Right lobe of liver (tissue), 6 donors: Measurements from ENCODE around the gene SLC25A53. TPM values are rescaled to one million over a fixed set of nuclear protein-coding genes. Genes with fewer than 3 reads are reported as not detected.

Experiments used
- ATAC-seq, 4 donors: fragments of 200-7000 bp; cut with Tn5 transposase; one replicate each; pipeline ENCODE4 v1.9.1; 2020; ENCODE audit warnings: mild to moderate bottlenecking in 4 of 4, moderate library complexity in 4 of 4
- DNase-seq, 3 donors: peaks; one replicate each; pipeline ENCODE4 v3.0.0-alpha.2; 2020
- H3K27ac ChIP-seq, 3 donors: fragments of 200-600 bp; one replicate each; pipeline ENCODE4 v1.8.0; 2022
- H3K27me3 ChIP-seq, 2 donors: fragments of 200-600 bp; one replicate each; pipeline ENCODE4 v1.8.0; 2022
- H3K36me3 ChIP-seq, 4 donors: fragments of 200-600 bp; sonication (generic) in 1 of 4; one replicate each; pipeline versions ENCODE4 v1.5.1 to v1.8.0; 2017 to 2022; ENCODE audit warnings: control low read depth in 1 of 4
- H3K4me1 ChIP-seq, 4 donors: fragments of 200-600 bp; sonication (generic) in 1 of 4; one replicate each; pipeline versions ENCODE4 v1.5.1 to v1.8.0; 2017 to 2022; ENCODE audit warnings: control low read depth in 1 of 4
- H3K4me3 ChIP-seq, 3 donors: fragments of 200-600 bp; one replicate each; pipeline ENCODE4 v1.8.0; 2022
- H3K9me3 ChIP-seq, 4 donors: fragments of 200-600 bp; sonication (generic) in 1 of 4; one replicate each; pipeline versions ENCODE4 v1.5.1 to v1.8.0; 2017 to 2022; ENCODE audit warnings: control low read depth in 1 of 4
- POLR2A ChIP-seq: fragments of 450-650 bp; IDR thresholded peaks from one replicate; pipeline ENCODE4 v1.6.1; 2017; ENCODE audit warnings: antibody characterized with exemption, mild to moderate bottlenecking
- whole genome bisulfite sequencing: methylation state at CpG from one replicate; pipeline ENCODE4 v1.1.6; 2018; ENCODE audit warnings: low coverage, low lambda C conversion rate; ENCODE audit not compliant: insufficient coverage; ENCODE audit errors: missing lambda C conversion rate; 5-methylcytosine and 5-hydroxymethylcytosine counted together
- intact Hi-C, 2 donors: fragments of 100-400 bp; cut with DNase I; formaldehyde crosslinking; loops; one replicate each; pipeline versions ENCODE4 v1.11.2 to v1.14.1; 2022
- long read RNA-seq: library from polyadenylated mRNA; unstranded; transcript quantifications from one replicate; pipeline ENCODE4 v2.0.0, GENCODE V29; 2019
- total RNA-seq, 6 experiments: library from RNA; depleted of rRNA in 2 of 6; stranded (reverse); fragments of >200 nt in 2 of 6; fragmentation: NEBNext Ultra II Directional in 3 of 6; extraction: Animal tissue kit (Norgen Biotek cat#: 25700) in 3 of 6; gene quantifications; one replicate each; pipeline versions ENCODE4 v1.1.0 to v1.2.4, GENCODE V29; 2016 to 2023
- TF ChIP-seq, protein P1 (sequence below), 4 donors: fragments of 200-600 bp in 3 of 4; fragments of 450-650 bp in 1 of 4; IDR thresholded peaks; one replicate each; pipeline versions ENCODE4 v1.5.1 to v1.8.0; 2016 to 2022; ENCODE audit warnings: antibody characterized with exemption in 4 of 4, mild to moderate bottlenecking in 2 of 4
- donor health status: DM: no; HTN: yes; CAD: no.
- donor health status: DM: no; HTN: no; CAD: no.
- donor health status: DM: no; HTN: no; CAD: no.
- donor health status: DM: no; HTN: yes; CAD: no.
- donor health status: DM: no; HTN: yes; CAD: no.

Gene SLC25A53, protein sequence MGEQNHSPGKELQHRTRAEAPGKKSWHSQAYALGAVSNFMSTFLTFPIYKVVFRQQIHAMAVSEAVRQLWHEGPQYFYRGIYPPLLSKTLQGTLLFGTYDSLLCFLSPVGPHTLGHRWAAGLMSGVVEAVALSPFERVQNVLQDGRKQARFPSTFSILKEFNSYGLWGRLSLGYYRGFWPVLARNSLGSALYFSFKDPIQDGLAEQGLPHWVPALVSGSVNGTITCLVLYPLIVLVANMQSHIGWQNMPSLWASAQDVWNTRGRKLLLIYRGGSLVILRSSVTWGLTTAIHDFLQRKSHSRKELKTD
- 1 to 10 TPM; 2.2 to 4.1 (median 3.2) TPM for total RNA-seq
- long read RNA-seq, partial matches to known transcripts = 0 of 6 reads
- long read RNA-seq, other reads (novel, unspliced or antisense) = 2 of 6 reads

DNA sequence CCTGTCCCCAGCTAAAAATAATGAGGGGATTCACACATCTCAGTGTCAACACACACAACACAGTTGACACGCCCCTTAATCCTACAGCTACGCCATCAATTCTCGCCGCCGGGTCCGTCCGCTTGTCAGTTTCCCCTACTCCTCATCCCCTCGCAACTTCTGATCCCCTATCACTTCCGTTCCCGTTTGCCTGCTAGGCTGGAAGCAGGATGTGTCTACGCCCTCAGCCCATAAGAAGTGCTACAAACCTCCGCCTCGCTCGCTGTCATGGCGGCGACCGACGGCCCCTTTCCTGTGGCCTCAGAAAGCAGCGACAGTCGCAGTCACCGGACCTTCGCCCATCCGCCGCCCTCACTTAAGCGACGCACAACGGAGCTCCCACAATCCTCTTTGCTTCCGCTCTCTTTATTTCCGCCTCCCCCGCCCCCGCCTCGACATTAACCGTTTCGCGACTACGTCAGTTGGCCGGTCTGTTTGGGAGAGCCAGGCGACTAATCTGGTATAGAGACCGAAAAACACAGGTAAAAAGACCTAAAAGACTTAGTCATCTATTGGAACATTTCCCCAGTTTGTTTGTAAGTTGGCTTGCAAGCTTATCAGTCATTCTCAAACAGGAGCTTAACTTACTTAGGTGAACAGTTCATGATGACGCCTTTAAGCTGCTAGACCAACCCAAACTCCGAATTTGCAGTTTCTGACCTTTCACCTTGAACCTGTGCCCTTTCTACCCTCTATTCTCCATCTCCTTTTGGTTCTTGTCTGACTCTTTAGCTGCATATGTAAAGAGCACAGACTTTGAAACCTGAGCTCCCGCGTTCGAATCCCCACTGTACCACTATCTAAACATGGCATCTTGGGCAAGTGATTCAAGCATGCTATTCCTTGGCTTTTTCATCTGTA is at the start of gene SLC25A53:
TSS of gene SLC25A53 (minus strand) at position 380 of the 900 bp plus-strand sequence. CDS start 51,752 bp downstream, outside the sequence.
- peak; percentile 42 for TF ChIP-seq POLR2A
- TF ChIP-seq, protein P1, sequence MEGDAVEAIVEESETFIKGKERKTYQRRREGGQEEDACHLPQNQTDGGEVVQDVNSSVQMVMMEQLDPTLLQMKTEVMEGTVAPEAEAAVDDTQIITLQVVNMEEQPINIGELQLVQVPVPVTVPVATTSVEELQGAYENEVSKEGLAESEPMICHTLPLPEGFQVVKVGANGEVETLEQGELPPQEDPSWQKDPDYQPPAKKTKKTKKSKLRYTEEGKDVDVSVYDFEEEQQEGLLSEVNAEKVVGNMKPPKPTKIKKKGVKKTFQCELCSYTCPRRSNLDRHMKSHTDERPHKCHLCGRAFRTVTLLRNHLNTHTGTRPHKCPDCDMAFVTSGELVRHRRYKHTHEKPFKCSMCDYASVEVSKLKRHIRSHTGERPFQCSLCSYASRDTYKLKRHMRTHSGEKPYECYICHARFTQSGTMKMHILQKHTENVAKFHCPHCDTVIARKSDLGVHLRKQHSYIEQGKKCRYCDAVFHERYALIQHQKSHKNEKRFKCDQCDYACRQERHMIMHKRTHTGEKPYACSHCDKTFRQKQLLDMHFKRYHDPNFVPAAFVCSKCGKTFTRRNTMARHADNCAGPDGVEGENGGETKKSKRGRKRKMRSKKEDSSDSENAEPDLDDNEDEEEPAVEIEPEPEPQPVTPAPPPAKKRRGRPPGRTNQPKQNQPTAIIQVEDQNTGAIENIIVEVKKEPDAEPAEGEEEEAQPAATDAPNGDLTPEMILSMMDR (IDR thresholded peaks at IDR 0.05) = no peak
- ATAC-seq = peak; percentile 95 to 99 (median 95)
- Histone ChIP-seq H3K4me3 (peak within 1 kb of the TSS; percentile 48 to 72 (median 57)), H3K36me3 (no peaks in the 10 kb centered on the region), H3K27me3 (no peaks in the 10 kb centered on the region), H3K4me1 (peaks cover 0 to 6% (median 0%) of the 10 kb centered on the region in 4 donors), H3K27ac (peak within 1 kb of the TSS; percentile 52 to 90 (median 82)), H3K9me3 (no peaks in the 10 kb centered on the region)
- intact Hi-C loops = no loop called here
- WGBS = 38% methylated on average over 43 of the region's 44 CpGs
- DNase-seq = peak; percentile 76 to 79 (median 79)

DNA sequence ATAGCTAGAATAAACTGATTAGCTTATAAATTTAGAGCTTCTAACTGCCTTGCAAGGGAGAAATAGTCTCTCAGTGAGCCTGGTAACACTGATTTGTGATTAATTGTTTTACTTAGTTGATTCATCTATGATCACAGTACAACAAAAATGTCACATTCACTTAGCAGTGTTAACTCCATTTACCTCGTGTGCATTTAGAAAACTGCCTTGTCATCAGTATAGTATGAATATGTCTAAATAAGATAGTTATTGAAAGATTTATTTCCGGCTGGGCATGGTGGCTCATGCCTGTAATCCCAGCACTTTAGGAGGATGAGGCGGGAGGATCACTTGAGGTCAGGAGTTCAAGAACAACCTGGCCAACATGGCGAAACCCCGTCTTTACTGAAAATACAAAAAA is 48.7 kb upstream of the SLC25A53 start:
- 67% methylated on average over 5 of the region's 5 CpGs for WGBS
- no peak for ATAC-seq
- no peak overlapping the region for H3K27ac ChIP-seq
- no peaks in the 10 kb centered on the region for H3K36me3 ChIP-seq
- no peaks in the 10 kb centered on the region for H3K9me3 ChIP-seq
- H3K27me3 ChIP-seq = no peaks in the 10 kb centered on the region
- TF ChIP-seq POLR2A = no peak
- TF ChIP-seq, protein P1 (IDR thresholded peaks at IDR 0.05) = no peak
- intact Hi-C loops = no loop called here
- H3K4me3 ChIP-seq = no peak overlapping the region
- H3K4me1 ChIP-seq = no peaks in the 10 kb centered on the region
- DNase-seq = no peak

DNA sequence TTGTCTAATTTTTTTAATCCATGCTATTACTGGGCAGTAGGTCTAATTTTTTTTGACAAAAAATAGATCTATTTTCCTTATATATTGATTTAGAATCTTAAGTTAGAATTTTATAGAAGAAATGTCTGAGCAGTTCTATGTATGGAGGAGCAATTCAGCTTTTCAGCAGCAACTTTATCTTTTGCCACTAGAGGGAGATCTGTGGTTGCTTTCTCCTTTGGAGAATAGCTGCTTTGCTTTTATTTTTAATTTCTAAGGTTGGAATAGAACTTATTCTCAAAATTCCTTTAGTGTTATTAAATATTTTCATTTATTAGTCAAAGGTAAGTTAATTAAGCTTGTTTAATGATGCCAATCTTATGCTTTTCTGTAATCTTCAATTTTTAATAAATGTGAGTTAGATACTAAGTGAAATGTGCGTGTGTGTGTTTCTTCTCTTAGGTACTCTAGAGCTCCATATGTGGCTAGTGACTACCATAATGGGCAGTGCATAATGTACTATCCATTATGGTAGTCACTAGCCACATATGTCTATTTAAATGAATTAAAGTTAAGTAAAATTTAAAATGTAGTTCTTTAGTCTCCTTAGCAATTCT is 38.8 kb upstream of the SLC25A53 start:
- intact Hi-C loops = no loop called here
- Histone ChIP-seq H3K36me3 (no peaks in the 10 kb centered on the region), H3K27ac (no peak overlapping the region), H3K4me3 (no peak overlapping the region), H3K27me3 (peaks cover 0 to 4% of the 10 kb centered on the region in 2 donors), H3K9me3 (no peaks in the 10 kb centered on the region), H3K4me1 (no peaks in the 10 kb centered on the region)
- TF ChIP-seq, protein P1 (IDR thresholded peaks at IDR 0.05) = peak; percentile 42 to 89 (median 86)
- TF ChIP-seq POLR2A = no peak
- no peak for DNase-seq
- 100% methylated on average over 1 of the region's 1 CpG for WGBS
- peak in 3 of 4 donors; percentile 47 to 66 (median 65) for ATAC-seq

DNA sequence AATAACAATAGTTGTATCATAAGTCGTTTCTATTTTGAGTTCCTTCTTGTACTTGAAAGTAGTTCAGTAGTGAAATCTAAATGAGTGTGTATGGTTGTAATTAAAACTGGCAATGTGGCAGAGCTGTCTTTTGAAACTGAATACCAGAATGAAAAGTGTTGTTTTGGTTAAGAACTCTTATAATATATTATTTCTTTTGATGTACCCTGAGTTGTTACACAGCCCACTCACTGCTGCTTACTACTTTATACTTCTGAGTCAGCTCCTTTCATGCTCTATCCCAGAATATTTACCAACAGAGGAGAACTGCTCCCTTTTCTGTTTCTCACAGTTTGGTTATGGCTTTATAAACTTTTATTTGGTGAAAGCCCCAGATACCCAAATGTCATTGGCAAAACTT is 38.2 kb upstream of the SLC25A53 start:
- WGBS = 27% methylated on average over 1 of the region's 1 CpG

More for the DNA sequence above, 38.2 kb upstream of the SLC25A53 start:
- no peak overlapping the region for H3K27ac ChIP-seq
- DNase-seq (no peak), ATAC-seq (no peak)
- intact Hi-C loops = no loop called here
- H3K9me3 ChIP-seq = no peaks in the 10 kb centered on the region
- no peak overlapping the region for H3K4me3 ChIP-seq
- H3K27me3 ChIP-seq = peaks cover 0 to 4% of the 10 kb centered on the region in 2 donors
- TF ChIP-seq, protein P1 (IDR thresholded peaks at IDR 0.05) = no peak
- no peak for TF ChIP-seq POLR2A
- no peaks in the 10 kb centered on the region for H3K4me1 ChIP-seq
- H3K36me3 ChIP-seq = peaks cover 0 to 2% (median under 1%) of the 10 kb centered on the region in 4 donors
